Stimulated activated CD8-positive, alpha-beta memory T cell treated with anti-CD3 and anti-CD28 coated beads, Interleukin-7, amount 100 ng/mL, for 48 hours (primary cell): ENCODE results near the gene RASL12.

Source experiments
- DNase-seq, 2 donors: peaks; one replicate each; pipeline ENCODE4 v3.0.0-alpha.2; 2020; ENCODE audit warnings: low read depth in 1 of 2; ENCODE audit errors: extremely low read depth in 1 of 2

The RASL12 gene

DNA sequence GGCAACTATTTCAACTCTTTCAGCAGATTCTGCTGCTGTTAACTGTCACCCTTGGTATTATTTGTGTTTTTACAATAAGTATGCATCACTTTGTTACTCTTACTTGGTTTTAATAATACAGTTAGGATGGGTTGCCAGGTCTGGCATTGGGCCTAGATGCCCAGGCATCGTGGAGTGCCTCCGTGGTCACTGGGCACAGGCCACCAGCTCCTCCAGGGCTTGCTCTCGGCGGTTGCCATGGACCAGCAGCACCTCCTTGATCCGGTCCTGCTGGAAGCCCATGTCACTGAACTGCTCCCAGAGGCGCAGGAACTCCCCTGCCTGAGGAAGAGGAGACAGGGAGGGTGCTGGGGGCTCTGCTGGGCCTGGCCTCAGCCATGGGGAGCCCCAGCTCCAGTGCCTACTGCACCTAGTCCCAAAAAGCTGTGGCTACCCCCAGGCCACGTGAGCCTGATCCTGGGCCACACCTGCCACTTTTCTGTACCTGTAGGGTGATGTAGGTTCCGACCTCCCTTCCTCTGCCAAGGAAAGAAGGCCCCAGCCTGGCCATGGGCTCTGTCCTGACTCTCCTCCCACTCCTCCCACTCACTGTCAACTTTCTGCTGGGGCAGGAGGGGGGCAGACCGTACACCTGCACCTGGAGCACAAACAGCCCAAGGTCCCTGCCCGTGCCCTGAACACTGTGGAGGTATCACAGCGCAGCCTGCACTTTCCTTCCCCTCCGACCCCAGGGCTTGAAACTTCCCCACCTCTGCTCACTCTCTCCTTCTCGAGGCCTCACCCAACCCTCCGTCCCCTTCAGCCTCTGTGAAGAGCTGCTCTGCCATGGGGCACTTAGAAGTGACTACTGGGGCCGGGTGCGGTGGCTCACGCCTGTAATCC is 25.4 kb upstream of the RASL12 start:
- DNase-seq = no peak

- no peak for DNase-seq
Measured at GRCh38 chr15:65091946-65092770, 24.4 kb upstream of the RASL12 start.

- DNase-seq = no peak
Measured at GRCh38 chr15:65089206-65089824, 21.5 kb upstream of the RASL12 start.

- no peak for DNase-seq
Measured at GRCh38 chr15:65088643-65089021, 20.8 kb upstream of the RASL12 start.

- no peak for DNase-seq
Measured at GRCh38 chr15:65087873-65088642, 20.3 kb upstream of the RASL12 start.

DNA sequence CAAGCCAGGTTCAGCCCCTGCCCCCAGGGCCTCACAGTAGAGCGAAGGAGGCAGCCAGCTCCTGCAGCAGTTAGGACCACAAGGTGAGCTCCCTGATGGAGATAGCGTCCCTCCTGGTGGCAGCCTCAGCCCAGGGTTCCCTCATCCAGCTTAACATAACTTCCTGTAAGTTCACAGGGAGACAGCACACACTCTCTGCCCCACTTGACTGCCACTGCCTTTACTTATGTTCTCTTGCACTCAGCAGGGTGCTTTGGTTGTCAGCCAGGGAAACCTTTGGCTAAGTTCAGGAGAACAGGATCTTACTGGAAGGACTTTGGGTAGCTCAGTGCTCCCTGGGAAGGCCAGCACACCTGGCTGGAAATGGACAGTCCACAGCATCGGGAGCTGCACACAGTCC is 19.6 kb upstream of the RASL12 start:
- no peak for DNase-seq

- no peak for DNase-seq
Measured at GRCh38 chr15:65086680-65087111, 18.9 kb upstream of the RASL12 start.

DNA sequence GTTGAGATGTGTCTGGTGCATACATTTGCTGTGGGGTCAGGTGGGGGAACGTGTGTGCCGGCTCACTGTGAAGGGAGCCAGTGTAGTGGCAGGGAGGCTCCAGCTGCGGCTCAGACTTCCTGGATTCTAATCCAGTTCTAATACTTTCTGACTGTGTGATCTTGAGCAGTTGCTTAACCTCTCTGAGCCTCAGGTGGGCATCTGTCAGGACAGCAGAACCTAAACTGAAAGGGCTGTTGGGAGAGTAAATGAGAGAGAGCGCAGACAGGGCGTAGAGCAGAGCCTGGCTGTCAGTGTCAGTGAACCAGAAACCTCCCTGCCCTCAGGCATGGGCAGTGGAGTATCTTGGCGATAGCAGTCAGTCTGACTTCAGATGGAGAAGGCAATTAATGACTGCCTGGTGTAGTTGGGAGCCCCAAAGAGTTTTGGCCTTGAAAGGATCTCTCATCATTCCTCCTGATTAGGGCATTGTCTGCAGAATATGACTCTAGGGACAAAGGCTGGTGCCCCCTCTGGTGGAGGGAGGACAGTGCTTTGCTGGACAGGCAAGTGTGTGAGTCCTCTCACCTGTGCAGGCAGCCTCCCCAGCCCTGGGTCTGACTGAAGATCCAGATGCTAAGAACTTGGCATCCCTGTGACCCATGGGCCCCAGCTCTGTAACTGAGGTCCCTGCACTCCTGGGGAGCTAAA is 18.3 kb upstream of the RASL12 start:
- DNase-seq = no peak

DNA sequence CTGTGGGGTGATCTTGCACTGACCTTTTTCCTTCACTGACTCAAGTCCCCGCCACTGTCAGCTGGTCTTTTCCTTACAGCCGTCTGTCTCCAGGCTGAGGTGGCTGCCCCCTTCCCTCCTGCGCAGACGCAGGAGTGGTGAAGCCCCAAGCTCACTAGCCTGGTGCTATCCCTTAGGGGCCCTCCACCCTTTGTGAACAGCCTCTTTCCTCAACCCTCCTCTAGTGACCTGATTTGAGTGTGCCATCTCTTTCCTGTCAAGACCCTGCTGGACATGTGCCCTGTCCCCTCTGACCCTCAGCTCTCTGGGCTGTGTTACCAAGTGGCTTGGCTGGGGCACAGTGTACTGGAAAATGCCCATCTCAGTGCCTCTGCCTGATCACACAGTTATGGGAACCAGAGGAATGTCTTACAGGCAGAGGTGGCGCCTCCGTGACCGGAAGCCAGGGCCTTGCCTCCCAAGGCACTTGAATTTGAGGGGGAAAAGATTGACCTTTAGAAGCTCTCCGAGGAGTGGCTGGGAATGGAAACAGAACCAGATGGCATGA is 17.5 kb upstream of the RASL12 start:
- DNase-seq = no peak

- no peak for DNase-seq
Measured at GRCh38 chr15:65084500-65085206, 16.9 kb upstream of the RASL12 start.

DNA sequence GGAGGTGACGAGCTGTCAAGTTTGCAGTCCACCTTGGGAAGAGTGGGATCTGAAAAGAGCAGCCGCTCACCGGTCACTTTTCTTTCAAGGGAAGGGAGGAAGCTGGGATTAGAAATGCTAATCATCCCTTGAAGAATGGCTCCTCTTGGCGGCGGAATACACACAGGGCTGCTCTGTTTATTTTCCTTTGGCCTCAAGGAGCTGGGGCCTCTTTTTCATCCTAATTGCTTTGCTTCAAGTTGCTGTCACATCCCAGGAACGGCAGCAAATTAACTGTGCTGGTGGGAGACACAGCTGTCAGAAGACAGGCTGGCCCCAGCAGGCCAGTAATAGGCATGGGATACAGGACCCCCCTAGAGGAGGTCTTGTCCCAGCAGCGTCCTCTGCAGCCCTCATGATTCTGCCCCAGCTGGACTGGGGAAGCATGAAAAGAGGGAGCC is 15.5 kb upstream of the RASL12 start:
- no peak for DNase-seq

DNA sequence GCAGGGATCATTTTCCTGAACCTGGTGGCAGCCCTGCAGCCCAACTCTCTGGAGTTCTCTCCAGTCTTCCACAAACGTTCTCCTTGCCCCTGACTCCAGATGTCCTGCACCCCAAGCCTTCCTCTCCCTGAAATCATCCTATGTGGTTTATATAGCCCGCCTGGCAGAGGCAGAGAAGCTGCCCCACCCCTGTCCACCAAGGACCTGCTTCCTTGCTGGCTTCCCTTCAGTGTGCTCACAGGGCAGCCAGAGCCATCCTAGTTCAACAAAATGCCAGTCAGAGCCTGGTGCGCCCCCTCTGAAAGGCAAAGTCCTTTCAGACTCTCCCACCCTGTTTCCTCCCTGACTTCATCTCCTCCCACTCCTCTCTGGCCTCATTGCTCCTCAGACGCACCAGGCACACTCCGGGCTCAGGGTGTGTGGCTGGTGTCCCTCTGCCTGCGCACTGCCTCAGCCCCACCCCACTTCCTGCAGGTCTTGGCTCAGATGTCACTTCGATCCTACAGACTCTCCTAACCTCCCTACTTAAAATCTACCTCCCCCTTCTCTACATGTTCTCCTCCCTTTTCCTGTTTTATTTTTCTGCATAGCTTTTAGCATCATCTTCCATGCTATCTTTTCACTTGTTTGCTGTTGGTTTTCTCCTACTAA is 14.6 kb upstream of the RASL12 start:
- DNase-seq = peak in 1 of 2 donors; percentile 12

GRCh38 chr15:65081758-65082157 is 14.0 kb upstream of the RASL12 start:
- peak in 1 of 2 donors; percentile 40 for DNase-seq

- DNase-seq = no peak
Measured at GRCh38 chr15:65081270-65081669, 13.5 kb upstream of the RASL12 start.

DNA sequence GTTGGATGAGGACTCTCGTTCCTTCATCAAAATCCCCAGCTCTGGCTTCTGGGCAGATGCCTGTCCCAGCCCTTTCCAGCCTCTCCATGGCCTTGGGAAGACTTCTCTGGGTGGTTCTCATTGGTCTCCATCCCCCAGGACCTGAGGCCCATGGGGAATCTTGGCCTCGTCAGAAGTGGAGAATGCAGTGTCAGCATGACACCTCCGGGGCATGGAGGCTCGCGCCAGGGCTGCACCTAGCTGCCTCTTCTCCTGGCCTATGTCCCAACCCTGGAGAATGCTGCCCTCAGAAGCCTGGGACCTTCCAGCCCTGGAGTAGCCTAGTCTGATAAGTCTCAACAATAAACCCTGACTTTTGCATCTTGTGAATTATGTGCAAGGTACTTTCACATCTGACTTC is 11.8 kb upstream of the RASL12 start:
- no peak for DNase-seq

- peak in 1 of 2 donors; percentile 32 for DNase-seq
Measured at GRCh38 chr15:65077981-65078352, 10.2 kb upstream of the RASL12 start.

GRCh38 chr15:65077291-65077980 is 9.6 kb upstream of the RASL12 start:
- DNase-seq = no peak
